ENCODE results near the gene COL6A5.

- no peak for TF ChIP-seq HNRNPL (IDR thresholded peaks at IDR 0.05; ENCODE audit: low read depth, low read length)
- no peak for TF ChIP-seq ATRX (CRISPR knock-in tag; IDR thresholded peaks at IDR 0.05; ENCODE audit: borderline replicate concordance)
- TF ChIP-seq E2F1 (CRISPR knock-in tag; IDR thresholded peaks at IDR 0.05): no peak
Measured at GRCh38 chr3:130424837-130425236, 79.4 kb downstream of the COL6A5 start.
